SW 1271 (cell line): ENCODE results near the gene ERCC2.
"Not testable (repeated sequence)": the region's sequence is repeated elsewhere in the genome, so short reads cannot be mapped to it uniquely, and the experiment has no call there.

Experiments used
- DNase-seq, 2 experiments: peaks; one replicate each; lab custom pipeline; 2025; lab: John Stamatoyannopoulos, UW

The ERCC2 gene

GRCh38 chr19:45370410-45371204 is at the start of gene ERCC2:
ERCC2 (minus strand) TSS chr19:45370573; CDS start chr19:45370540, 33 bp downstream.
- peak; percentile 90 to 91 for DNase-seq

GRCh38 chr19:45419895-45420294 is 49.5 kb upstream of the ERCC2 start:
- no peak for DNase-seq

- no peak for DNase-seq
Observed at GRCh38 chr19:45419396-45419795, 49.0 kb upstream of the ERCC2 start.

GRCh38 chr19:45418802-45419201 is 48.4 kb upstream of the ERCC2 start:
- no peak for DNase-seq

- no peak for DNase-seq
Observed at GRCh38 chr19:45417151-45417550, 46.8 kb upstream of the ERCC2 start.

- no peak for DNase-seq
Observed at GRCh38 chr19:45414468-45414867, 44.1 kb upstream of the ERCC2 start.

- DNase-seq: no peak
Observed at GRCh38 chr19:45413497-45413896, 43.1 kb upstream of the ERCC2 start.

- not testable (repeated sequence) for DNase-seq
Observed at GRCh38 chr19:45410330-45410729, 40.0 kb upstream of the ERCC2 start.

GRCh38 chr19:45409557-45409920 is 39.2 kb upstream of the ERCC2 start:
- no peak for DNase-seq

- no peak for DNase-seq
Observed at GRCh38 chr19:45408830-45409556, 38.6 kb upstream of the ERCC2 start.

GRCh38 chr19:45408121-45408520 is 37.7 kb upstream of the ERCC2 start:
- DNase-seq: no peak

GRCh38 chr19:45407585-45407984 is 37.2 kb upstream of the ERCC2 start:
- not testable (repeated sequence) for DNase-seq

GRCh38 chr19:45407091-45407375 is 36.7 kb upstream of the ERCC2 start:
- DNase-seq: no peak

- peak; percentile 78 to 89 for DNase-seq
Observed at GRCh38 chr19:45406226-45407090, 36.1 kb upstream of the ERCC2 start, which contains the start of gene POLR1G. POLR1G (plus strand) TSS chr19:45406644; CDS start chr19:45406697, 53 bp downstream.

GRCh38 chr19:45405435-45406225 is 35.3 kb upstream of the ERCC2 start:
- peak; percentile 79 to 89 for DNase-seq

- peak; percentile 79 to 82 for DNase-seq
Observed at GRCh38 chr19:45404557-45405434, 34.4 kb upstream of the ERCC2 start, which contains the start of gene PPP1R13L. PPP1R13L (minus strand) TSS chr19:45405069; CDS start chr19:45398318, 6,751 bp downstream.

- DNase-seq: peak in 1 of 2 experiments; percentile 46
Observed at GRCh38 chr19:45403781-45404556, 33.6 kb upstream of the ERCC2 start.

GRCh38 chr19:45403272-45403671 is 32.9 kb upstream of the ERCC2 start:
- no peak for DNase-seq

- peak in 1 of 2 experiments; percentile 70 for DNase-seq
Observed at GRCh38 chr19:45402298-45403061, 32.1 kb upstream of the ERCC2 start.
